ENCODE results near the gene TMEM8B.

Gene TMEM8B

DNA sequence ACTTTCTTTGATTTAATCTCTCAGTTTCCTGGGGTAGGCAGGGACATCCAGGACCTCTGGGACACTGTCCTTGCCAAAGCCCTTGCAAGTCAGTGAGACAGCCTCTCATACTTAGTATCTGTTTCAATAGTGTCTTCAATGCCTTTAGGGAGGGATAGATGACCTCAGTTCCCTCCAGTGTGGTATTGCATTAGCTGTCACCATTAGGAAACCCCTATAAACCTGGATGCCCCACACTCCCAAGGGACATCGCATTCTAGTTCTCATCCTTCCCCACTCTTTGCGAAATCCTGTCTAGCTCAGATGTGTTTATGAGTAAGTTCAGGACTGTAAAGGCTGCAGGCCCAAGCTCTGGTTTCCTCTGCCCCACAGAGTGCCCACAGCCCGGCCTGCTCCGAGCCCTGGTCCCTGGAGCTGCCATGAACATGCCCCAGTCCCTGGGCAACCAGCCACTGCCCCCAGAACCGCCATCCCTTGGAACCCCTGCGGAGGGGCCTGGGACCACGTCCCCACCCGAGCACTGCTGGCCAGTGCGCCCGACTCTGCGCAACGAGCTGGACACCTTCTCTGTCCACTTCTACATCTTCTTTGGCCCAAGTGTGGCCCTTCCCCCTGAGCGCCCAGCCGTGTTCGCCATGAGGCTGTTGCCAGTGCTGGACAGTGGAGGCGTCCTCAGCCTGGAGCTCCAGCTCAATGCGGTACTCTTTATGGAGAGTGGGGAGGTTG, 13.2 kb downstream of the TMEM8B start:
- DNase-seq, result no peak

DNA sequence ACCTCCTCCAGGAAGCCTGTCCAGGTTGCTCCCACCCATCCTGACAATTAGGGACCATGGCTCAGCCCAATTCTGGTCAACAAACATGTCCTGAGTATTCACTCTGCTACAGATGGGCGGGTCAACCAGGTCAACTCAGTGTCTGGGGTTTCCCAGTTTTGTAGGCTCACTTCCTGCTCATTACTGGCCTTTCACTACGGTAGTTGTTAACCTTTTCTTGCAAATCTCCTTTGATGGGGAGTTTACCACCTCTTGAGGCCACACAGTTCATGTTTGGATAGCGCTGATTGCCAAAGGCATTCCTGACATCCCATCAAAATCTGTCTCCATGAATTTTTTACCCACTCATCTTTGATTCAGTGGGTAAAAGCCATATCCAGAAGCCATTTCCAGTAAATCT, 13.8 kb downstream of the TMEM8B start:
- DNase-seq, result no peak

DNA sequence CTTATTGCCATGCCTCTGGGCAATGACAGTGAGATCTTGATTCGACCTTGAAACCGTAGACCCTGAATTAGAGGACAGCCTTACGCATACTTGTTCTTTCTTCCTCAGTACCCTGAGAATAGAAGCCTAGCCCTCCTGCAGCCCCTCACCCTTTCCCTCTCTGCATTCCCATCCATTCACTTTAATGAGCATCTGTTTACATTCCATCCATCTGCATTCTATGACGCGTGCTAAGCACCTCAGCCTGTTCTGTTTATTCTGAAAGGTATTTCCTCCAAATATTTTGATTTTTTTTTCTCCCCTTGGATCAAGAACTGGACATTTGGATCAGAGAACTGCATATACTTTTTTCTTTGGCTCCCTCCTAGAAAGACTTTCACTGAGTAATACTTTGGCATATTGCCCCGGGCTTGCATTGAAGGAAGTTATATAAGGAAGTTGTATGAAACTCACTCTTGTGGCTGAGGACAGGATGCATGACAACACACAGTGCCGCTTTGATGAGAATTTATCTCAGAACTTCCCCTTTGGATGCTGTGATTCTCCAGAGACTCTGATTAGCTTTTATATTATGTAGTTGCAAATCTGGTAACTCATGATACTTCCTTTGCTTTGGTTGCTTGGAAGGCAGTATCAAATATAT, 15.7 kb downstream of the TMEM8B start:
- DNase-seq, result peak in 2 of 5 experiments; percentile 24 to 41

GRCh38 chr9:35845824-35846771, 17.1 kb downstream of the TMEM8B start:
- no peak for DNase-seq

- DNase-seq, result peak in 1 of 5 experiments; percentile 29
Observed at GRCh38 chr9:35847792-35848572, 19.0 kb downstream of the TMEM8B start.

- DNase-seq, result no peak
Observed at GRCh38 chr9:35852267-35852815, 23.3 kb downstream of the TMEM8B start.

- no peak for DNase-seq
Observed at GRCh38 chr9:35852876-35853865, 24.1 kb downstream of the TMEM8B start.

DNA sequence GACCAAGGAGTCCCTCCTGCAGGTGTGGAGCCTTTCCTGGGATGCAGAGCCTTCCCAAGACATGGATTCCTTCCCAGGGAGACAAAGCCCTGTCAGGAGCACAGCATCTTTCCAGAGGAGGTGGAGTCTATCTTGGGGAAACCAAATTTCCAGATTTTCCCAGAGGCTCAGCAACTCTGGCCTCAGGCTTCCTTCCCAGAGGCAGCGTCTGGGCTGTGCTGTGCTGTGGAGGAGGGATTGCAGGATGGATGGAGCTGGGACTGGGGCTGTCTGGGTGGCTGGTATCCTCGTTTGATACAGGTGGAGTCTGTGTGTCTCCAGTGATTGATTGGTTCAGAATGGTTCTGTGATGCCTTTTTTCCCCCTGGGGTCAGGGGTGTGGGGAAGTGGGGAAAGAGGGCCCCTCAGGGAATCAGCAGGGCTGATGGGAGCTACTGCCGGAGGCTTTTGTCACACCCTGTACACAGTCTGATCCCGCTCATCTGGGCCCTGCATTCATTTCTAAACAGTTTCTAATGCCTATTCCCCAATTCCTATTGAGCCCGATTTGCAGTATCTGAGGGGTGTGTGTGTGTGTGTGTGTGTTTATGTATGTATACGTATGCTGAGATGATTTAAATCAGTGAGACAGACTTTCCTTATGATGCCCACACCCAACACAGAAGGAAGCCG, 25.2 kb downstream of the TMEM8B start:
- no peak for DNase-seq

DNA sequence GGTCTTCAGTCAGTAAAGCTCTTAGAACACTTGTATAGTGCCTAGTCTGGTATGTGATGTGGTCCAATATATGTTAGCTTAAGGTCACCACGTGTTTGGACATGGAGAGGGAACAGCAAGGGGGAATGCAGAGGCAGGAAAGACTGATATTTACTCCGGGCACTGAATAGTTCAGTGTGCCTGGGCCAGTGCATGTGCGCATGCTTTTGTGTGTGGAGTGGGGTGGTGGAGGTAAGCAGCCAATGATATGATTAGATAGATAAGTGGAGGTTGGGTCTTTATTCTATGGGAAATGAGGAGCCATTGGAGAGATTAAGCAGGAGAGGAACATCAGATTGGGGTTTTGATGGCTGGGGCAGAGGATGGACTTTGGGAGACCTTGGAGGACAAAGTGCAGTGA, 27.2 kb downstream of the TMEM8B start:
- DNase-seq, result no peak

- DNase-seq, result no peak
Observed at GRCh38 chr9:35856882-35857281, 27.9 kb downstream of the TMEM8B start.

GRCh38 chr9:35858458-35858857, 29.4 kb downstream of the TMEM8B start:
- DNase-seq, result no peak

GRCh38 chr9:35859310-35859989, 30.4 kb downstream of the TMEM8B start:
- peak in 1 of 5 experiments; percentile 27 for DNase-seq

DNA sequence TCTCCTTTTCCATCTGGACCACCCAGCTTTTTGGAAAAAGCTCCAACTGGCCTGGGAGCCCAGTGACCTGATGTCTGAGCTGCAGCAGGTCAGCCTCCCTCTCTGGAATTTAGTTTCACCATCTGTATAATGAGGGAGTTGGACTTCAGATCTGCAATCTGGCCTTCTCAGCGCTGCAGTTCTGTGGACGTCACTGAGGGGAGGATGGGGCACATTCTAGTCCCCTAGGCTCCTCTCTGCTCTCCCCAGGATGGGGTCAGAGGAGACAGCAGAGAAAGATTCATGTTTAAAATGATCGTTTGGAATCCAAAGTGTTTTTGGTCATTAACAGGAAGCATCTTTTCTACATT, 30.9 kb downstream of the TMEM8B start:
- no peak for DNase-seq

DNA sequence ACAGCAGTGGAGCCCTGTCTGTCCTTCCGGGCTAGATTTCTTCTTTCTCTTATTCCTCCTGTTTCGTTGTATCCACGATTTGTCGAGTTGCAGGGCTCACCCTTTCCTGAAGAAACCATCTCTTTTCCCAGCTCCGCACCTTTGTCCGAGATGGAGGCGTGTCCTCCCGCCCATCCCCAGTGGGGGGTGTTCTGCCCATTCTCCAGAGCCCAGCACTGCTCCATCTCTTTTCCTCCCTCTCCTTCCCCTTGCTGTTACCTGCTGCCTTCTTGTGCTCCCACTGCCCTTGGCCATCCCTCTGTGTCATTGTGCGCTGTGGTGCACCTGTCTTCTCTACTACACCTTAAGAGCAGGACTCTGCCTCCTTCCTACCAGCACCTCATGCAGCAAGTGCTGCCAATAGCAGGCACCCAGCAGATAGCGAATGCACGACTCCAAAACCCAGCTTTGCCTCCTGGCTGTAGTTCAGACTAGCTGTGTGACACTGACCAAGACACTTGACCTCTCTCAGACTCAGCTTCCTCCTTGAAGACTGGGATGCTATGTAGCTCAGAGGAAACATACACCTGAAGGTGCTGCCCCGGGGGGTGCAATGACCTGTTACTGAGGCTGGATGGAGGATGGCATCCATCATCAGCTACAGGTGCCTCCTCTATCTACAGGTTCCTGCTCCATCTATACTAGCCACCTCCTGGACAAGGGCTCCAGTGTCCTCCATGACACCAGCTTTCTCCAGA, 32.3 kb downstream of the TMEM8B start:
- DNase-seq, result no peak

GRCh38 chr9:35862328-35862727, 33.3 kb downstream of the TMEM8B start:
- no peak for DNase-seq

DNA sequence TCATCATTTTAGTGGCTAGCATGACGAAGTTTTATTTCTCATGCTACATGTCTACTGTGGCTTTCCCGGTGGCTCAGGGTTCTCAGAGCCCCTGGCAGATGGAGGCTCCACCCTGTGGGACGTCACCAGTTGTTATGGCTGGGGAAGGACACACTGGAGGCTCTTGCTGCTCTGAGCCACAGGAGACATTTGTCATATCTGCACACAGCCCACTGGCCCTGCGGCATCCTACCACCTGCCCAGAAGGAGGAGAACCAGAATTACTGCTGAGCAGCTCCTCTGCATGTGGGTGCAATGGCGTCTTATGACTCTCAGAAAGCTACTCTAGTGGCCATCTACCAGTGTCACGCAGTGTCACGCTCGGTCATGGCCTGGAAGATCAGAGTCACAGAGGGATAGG, 34.6 kb downstream of the TMEM8B start:
- no peak for DNase-seq

GRCh38 chr9:35864695-35865255, 35.7 kb downstream of the TMEM8B start:
- DNase-seq, result no peak

DNA sequence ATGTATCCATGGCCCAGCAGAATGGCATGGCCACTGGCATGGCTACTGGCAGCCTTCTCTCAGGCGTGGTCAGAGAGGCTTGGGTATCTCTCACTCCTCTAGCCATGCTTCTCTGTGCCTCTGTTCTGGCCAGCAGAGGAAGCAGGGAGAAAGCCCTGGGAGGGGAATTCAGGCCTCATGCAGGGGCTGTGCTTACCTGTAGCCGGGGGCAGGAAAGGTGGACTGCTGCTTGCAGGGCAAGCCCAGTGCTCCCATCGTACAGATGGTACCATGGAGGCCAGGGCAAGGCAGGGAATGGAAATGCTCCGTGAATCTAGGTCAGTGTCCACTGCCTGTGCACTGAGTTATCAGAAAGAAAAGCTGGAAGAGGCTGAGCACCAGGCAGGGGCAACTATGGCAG, 38.5 kb downstream of the TMEM8B start:
- no peak for DNase-seq

- DNase-seq, result no peak
Observed at GRCh38 chr9:35868933-35869332, 39.9 kb downstream of the TMEM8B start.

All from T-helper 2 cell (primary cell).